SK-N-SH treated with all-trans-retinoic acid at 6 μM for 48 hours (cell line): Measurements from ENCODE around the gene NPIPB9.
"Not testable (repeated sequence)": the region's sequence is repeated elsewhere in the genome, so short reads cannot be mapped to it uniquely, and the experiment has no call there.

ENCODE experiments used
- ATAC-seq: fragments of 200-7000 bp; cut with Tn5 transposase; 3 replicates; pipeline ENCODE4 v1.9.1; 2020; ENCODE audit warnings: mild to moderate bottlenecking, moderate library complexity
- CSRNP3 ChIP-seq: fragments of 250-450 bp; sonication (Bioruptor Pico); IDR thresholded peaks from 2 replicates; pipeline ENCODE4 v1.5.1; 2021; ENCODE audit warnings: mild to moderate bottlenecking, moderate library complexity
- TOX ChIP-seq: fragments of 250-450 bp; sonication (Bioruptor Pico); IDR thresholded peaks from 2 replicates; pipeline ENCODE4 v1.8.0; 2021; ENCODE audit warnings: mild to moderate bottlenecking, moderate library complexity, borderline replicate concordance
- ZFP3 ChIP-seq: fragments of 250-450 bp; sonication (Bioruptor Pico); IDR thresholded peaks from 2 replicates; pipeline ENCODE4 v1.5.0; 2020; ENCODE audit warnings: mild to moderate bottlenecking, moderate library complexity

The NPIPB9 gene

DNA sequence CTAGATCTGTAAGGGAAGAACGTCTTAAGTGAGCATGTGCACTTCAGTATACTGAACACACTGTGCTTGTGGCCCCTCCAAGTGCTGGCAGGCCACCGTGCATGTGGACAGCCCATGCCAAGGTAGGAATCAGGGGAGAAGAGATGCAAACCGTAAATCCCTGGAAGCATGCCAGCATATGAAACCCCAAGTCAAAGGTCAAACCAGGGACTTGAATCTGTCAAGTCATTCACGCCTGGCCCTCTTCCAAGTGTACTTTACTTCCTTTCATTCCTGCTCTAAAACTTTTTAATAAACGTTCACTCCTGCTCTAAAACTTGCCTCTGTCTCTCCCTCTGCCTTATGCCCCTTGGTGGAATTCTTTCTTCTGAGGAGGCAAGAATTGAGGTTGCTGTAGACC, 68.4 kb downstream of the NPIPB9 start:
- no peak for ATAC-seq
- no peak for TF ChIP-seq TOX (CRISPR knock-in tag)
- no peak for TF ChIP-seq ZFP3 (CRISPR knock-in tag)
- TF ChIP-seq, all 23 proteins: peak for 0

- ATAC-seq = not testable (repeated sequence)
These were observed 69.0 kb downstream of the NPIPB9 start for GRCh38 chr16:28820546-28820945.

- ATAC-seq = no peak
- TF ChIP-seq CSRNP3 = no peak
These were observed 70.4 kb downstream of the NPIPB9 start for GRCh38 chr16:28821874-28822519.
